ENCODE measurements around the gene HOXD12. TPM values are rescaled to one million over a fixed set of nuclear protein-coding genes. Genes with fewer than 3 reads are reported as not detected.

The HOXD12 gene
- polyA plus RNA-seq, 1 donor from 2014 or later = not detected

DNA sequence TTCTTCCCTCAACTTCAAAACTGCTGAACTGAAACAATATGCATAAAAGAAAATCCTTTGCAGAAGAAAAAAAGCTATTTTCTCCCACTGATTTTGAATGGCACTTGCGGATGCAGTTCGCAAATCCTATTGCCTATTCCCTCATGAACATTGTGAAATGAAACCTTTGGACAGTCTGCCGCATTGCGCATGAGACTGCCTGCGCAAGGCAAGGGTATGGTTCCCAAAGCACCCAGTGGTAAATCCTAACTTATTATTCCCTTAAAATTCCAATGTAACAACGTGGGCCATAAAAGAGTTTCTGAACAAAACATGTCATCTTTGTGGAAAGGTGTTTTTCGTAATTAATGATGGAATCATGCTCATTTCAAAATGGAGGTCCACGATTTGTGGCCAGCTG lies 38.3 kb downstream of the HOXD12 start:
- Histone ChIP-seq H3K4me2 (ENCODE audit: low read length) (no peak overlapping the region), H4K20me1 (ENCODE audit: insufficient read depth) (no peaks in the 10 kb centered on the region), H3K9ac (ENCODE audit: low read length) (no peak overlapping the region), H3K4me3 (ENCODE audit: low read length) (no peak overlapping the region), H3K36me3 (ENCODE audit: insufficient read depth, low read length) (no peaks in the 10 kb centered on the region), H3K79me2 (replicated peaks; ENCODE audit: insufficient read depth, low read length) (no peaks in the 10 kb centered on the region), H3K9me2 (ENCODE audit: insufficient read depth, low read length) (no peaks in the 10 kb centered on the region), H3K27ac (ENCODE audit: low read length) (no peak overlapping the region), H3K27me3 (ENCODE audit: insufficient read depth, low read depth, low read length) (peaks cover 100% of the 10 kb centered on the region), H3F3A (ENCODE audit: insufficient read depth, low read length, poor library complexity, severe bottlenecking) (no peaks in the 10 kb centered on the region), H2AFZ (ENCODE audit: low read depth, low read length) (no peak overlapping the region), H3K9me3 (ENCODE audit: low read length) (peaks cover 4% of the 10 kb centered on the region)
- TF ChIP-seq TAF1 (IDR thresholded peaks at IDR 0.05; ENCODE audit: low read depth) = no peak
- no peak for TF ChIP-seq REST (IDR thresholded peaks at IDR 0.05; ENCODE audit: borderline replicate concordance)
- no peak for TF ChIP-seq EP300 (conservative IDR thresholded peaks at IDR 0.05; ENCODE audit: poor library complexity, severe bottlenecking)
- TF ChIP-seq SMC3 (conservative IDR thresholded peaks at IDR 0.05; ENCODE audit: poor library complexity) = no peak
- no peak for TF ChIP-seq RAD21 (conservative IDR thresholded peaks at IDR 0.05)
- TF ChIP-seq MXI1 (conservative IDR thresholded peaks at IDR 0.05; ENCODE audit: poor library complexity, severe bottlenecking) = no peak
- no peak for TF ChIP-seq EZH2 (IDR thresholded peaks at IDR 0.05; ENCODE audit: borderline replicate concordance, insufficient read depth, low read length, poor library complexity, severe bottlenecking)
- TF ChIP-seq, protein P1, sequence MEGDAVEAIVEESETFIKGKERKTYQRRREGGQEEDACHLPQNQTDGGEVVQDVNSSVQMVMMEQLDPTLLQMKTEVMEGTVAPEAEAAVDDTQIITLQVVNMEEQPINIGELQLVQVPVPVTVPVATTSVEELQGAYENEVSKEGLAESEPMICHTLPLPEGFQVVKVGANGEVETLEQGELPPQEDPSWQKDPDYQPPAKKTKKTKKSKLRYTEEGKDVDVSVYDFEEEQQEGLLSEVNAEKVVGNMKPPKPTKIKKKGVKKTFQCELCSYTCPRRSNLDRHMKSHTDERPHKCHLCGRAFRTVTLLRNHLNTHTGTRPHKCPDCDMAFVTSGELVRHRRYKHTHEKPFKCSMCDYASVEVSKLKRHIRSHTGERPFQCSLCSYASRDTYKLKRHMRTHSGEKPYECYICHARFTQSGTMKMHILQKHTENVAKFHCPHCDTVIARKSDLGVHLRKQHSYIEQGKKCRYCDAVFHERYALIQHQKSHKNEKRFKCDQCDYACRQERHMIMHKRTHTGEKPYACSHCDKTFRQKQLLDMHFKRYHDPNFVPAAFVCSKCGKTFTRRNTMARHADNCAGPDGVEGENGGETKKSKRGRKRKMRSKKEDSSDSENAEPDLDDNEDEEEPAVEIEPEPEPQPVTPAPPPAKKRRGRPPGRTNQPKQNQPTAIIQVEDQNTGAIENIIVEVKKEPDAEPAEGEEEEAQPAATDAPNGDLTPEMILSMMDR (IDR thresholded peaks at IDR 0.05; ENCODE audit: poor library complexity, severe bottlenecking) = no peak
- TF ChIP-seq POLR2AphosphoS5 (IDR thresholded peaks at IDR 0.05) = no peak

DNA sequence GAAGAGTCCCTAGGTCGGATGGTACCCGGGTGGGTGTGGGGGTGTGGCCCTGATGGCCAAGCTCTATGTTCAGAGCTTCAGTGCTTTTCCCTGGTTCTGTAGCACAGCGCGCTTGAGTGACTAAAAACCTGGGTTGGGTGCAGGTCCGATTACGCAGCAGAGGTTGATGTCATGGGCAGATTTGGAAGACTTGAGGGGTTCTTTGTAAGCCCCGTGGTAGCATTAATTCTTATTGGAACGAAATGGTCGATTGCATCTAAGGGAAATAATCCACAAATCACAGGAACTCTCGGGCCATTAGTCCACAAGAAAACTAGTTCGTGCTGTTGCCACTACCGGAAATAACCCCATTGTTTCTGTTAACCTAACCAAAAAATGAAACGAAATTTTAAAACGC lies 38.9 kb downstream of the HOXD12 start:
- Histone ChIP-seq H3K9ac (ENCODE audit: low read length) (no peak overlapping the region), H3K4me3 (ENCODE audit: low read length) (no peak overlapping the region), H3K27ac (ENCODE audit: low read length) (no peak overlapping the region), H4K20me1 (ENCODE audit: insufficient read depth) (no peaks in the 10 kb centered on the region), H2AFZ (ENCODE audit: low read depth, low read length) (no peak overlapping the region), H3K79me2 (replicated peaks; ENCODE audit: insufficient read depth, low read length) (no peaks in the 10 kb centered on the region), H3K27me3 (ENCODE audit: insufficient read depth, low read depth, low read length) (peaks cover 100% of the 10 kb centered on the region), H3K9me2 (ENCODE audit: insufficient read depth, low read length) (no peaks in the 10 kb centered on the region), H3K9me3 (ENCODE audit: low read length) (peaks cover 4% of the 10 kb centered on the region), H3K4me2 (ENCODE audit: low read length) (no peak overlapping the region), H3F3A (ENCODE audit: insufficient read depth, low read length, poor library complexity, severe bottlenecking) (no peaks in the 10 kb centered on the region), H3K36me3 (ENCODE audit: insufficient read depth, low read length) (no peaks in the 10 kb centered on the region)
- TF ChIP-seq, protein P1 (IDR thresholded peaks at IDR 0.05; ENCODE audit: poor library complexity, severe bottlenecking) = no peak
- TF ChIP-seq MXI1 (conservative IDR thresholded peaks at IDR 0.05; ENCODE audit: poor library complexity, severe bottlenecking) (no peak), TAF1 (IDR thresholded peaks at IDR 0.05; ENCODE audit: low read depth) (no peak), EP300 (conservative IDR thresholded peaks at IDR 0.05; ENCODE audit: poor library complexity, severe bottlenecking) (no peak), RAD21 (conservative IDR thresholded peaks at IDR 0.05) (no peak), POLR2AphosphoS5 (IDR thresholded peaks at IDR 0.05) (no peak), REST (IDR thresholded peaks at IDR 0.05; ENCODE audit: borderline replicate concordance) (no peak), SMC3 (conservative IDR thresholded peaks at IDR 0.05; ENCODE audit: poor library complexity) (no peak), EZH2 (IDR thresholded peaks at IDR 0.05; ENCODE audit: borderline replicate concordance, insufficient read depth, low read length, poor library complexity, severe bottlenecking) (no peak)

All from neural cell (in vitro differentiated cells).